SH-SY5Y (cell line): ENCODE data around the gene HAP1.

ENCODE experiments used
- GATA2 ChIP-seq: IDR thresholded peaks from 2 replicates; pipeline ENCODE4 v1.6.1; 2011; ENCODE audit warnings: mild to moderate bottlenecking, low read depth, low read length
- GATA3 ChIP-seq: IDR thresholded peaks from 2 replicates; pipeline ENCODE4 v1.6.1; 2011; ENCODE audit warnings: low read depth, mild to moderate bottlenecking, low read length, moderate library complexity

Gene HAP1

GRCh38 chr17:41723801-41724475 is 10.5 kb downstream of the HAP1 start:
- no peak for TF ChIP-seq GATA3
- no peak for TF ChIP-seq GATA2

GRCh38 chr17:41722231-41722630 is 12.2 kb downstream of the HAP1 start:
- TF ChIP-seq GATA3 (no peak), GATA2 (no peak)

DNA sequence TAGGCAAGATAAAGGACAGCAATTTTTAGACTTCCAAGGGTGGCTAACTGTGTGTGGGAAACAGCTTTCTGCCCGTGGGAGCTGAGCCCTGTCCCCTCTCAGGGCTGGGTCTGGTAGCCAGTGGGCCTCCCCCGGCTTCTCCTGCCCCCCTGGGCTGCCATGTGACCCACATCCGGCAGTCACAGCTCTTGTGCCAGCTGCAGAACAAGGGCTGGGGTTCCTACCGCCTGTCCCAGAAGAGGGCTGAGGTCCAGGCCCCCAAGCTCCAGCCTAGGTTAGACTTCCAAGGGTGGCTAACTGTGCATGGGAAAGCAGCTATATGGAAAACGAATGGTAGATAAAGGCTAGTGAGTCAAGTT is 16.2 kb downstream of the HAP1 start:
- no peak for TF ChIP-seq GATA3
- no peak for TF ChIP-seq GATA2

GRCh38 chr17:41717408-41718286 is 16.8 kb downstream of the HAP1 start:
- no peak for TF ChIP-seq GATA3

- TF ChIP-seq GATA2: no peak
- no peak for TF ChIP-seq GATA3
These were observed 22.6 kb downstream of the HAP1 start, which contains the start of gene GAST for GRCh38 chr17:41711669-41712400. GAST (plus strand) TSS chr17:41712331; CDS start chr17:41715437, 3,106 bp downstream.

- TF ChIP-seq GATA2 (no peak), GATA3 (no peak)
These were observed 23.9 kb downstream of the HAP1 start for GRCh38 chr17:41710472-41711090.

DNA sequence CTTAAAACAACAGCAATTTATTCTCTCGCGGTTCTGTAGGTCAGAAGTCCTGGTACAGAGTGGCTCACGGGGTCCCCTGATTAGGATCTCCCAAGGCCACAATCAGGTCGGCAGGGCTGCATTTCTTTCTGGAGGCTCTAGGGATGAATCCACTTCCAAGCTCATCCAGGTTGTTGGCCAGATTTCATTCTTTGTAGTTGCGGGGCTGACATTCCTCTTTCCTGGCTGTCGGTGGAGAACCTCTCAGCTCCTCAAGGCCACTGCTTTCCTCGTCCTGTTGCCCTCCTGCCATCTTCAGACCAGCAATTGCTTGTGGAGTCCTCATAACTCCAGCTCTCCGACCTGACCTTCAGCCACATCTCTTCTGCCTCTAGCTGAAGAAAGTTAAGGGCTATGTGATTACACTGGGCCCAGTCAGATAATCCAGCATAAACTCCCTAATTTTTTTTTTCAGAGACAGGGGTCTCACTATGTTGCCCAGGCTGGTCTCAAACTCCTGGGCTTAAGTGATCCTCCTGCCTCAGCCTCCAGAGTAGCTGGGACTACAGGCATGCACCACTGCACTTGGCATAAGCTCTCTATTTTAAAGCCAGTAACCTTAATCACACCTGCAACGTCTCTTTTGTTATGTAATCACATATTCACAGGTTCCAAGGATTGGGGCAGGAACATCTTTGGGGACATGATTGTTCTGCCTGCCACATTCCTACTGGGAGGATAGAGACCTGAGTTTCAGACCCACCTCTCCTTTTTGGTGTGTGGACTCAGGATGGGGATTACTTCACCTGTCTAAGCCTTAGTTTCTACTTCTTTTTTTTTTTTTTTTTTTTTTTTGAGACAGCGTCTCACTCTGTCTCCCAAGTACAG is 26.4 kb downstream of the HAP1 start:
- TF ChIP-seq GATA2 (no peak), GATA3 (no peak)

- TF ChIP-seq GATA3: no peak
- TF ChIP-seq GATA2: no peak
These were observed 29.0 kb downstream of the HAP1 start for GRCh38 chr17:41705271-41705991.

DNA sequence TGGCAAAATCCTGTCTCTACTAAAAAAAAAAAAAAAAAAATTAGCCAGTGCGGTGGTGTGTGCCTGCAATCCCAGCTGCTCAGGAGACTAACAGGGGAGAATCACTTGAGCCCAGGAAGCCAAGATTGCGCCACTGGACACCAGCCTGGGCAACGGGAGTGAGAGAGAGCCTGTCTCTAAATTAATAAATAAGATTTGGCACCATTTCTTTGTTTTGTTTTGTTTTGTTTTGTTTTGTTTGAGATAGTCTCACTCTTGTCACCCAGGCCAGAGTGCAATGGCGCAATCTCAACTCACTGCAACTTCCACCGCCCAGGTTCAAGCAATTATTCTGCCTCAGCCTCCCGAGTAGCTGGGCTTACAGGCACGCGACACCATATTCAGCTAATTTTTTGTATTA is 31.7 kb downstream of the HAP1 start:
- no peak for TF ChIP-seq GATA3
- TF ChIP-seq GATA2: no peak

- no peak for TF ChIP-seq GATA2
- no peak for TF ChIP-seq GATA3
These were observed 37.1 kb downstream of the HAP1 start for GRCh38 chr17:41697122-41697962.

DNA sequence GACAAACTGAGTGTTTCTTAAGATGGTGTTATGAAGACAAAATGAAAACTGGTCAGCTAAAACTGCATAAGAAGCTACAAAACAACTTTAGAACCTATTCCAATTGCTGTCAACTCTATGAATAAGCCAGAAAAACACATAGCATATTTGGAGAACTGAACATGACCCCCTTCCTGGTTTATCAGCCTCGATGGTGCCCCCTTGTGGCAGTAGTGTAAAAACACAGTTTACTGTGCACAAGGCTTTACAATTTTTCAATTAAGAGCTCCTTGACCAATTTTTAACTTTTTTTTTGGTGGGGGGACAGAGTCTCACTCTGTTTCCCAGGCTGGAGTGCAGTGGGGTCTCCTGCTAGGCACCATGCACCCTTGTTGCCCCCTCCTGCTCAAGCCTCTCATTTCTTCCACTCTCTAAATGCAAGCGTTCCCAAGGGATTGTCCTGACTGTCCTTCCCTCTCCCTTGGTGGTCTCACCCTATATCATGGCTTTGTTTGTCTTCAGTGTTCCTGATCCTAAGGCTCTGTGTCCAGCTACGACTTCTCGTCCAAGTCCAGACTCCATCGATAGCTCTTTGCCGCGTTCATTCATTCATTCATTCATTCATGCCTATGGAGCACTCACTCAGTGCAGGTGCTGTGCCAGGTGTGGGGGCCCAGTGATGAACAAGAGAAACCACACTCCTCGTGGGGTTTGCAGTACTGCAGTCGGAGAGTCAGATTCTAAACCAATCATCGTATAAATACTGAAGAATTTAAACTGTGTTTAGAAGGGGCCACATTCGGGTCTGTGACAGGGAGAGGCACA is 38.3 kb downstream of the HAP1 start:
- TF ChIP-seq GATA2 (no peak), GATA3 (no peak)
